Activated CD4-positive, alpha-beta T cell treated with anti-CD3 and anti-CD28 coated beads, Interleukin-2, amount 10 ng/mL, durations not matched to agents 7 days and 5 days (primary cell): ENCODE measurements around the gene DENND1A. TPM values are rescaled to one million over a fixed set of nuclear protein-coding genes. Genes with fewer than 3 reads are reported as not detected.

Experiments
- CTCF ChIA-PET: fragments of 350-600 bp; sonication (Branson Sonifier 250); formaldehyde crosslinking; loops from one replicate; lab custom pipeline; 2021; ENCODE audit warnings: antibody characterized with exemption; lab: Charles Lee
- POLR2A ChIA-PET: fragments of 350-600 bp; sonication (Branson Sonifier 250); formaldehyde crosslinking; loops from one replicate; lab custom pipeline; 2021; ENCODE audit warnings: antibody characterized with exemption; lab: Charles Lee
- DNase-seq: peaks from one replicate; pipeline ENCODE4 v3.0.0-alpha.2; 2020
- H3K27ac Mint-ChIP-seq: one replicate; pipeline ENCODE4 v1.8.0; 2021; ENCODE audit warnings: mild to moderate bottlenecking, moderate library complexity, mixed read lengths
- H3K27me3 Mint-ChIP-seq: one replicate; pipeline ENCODE4 v1.8.0; 2021; ENCODE audit warnings: mixed read lengths
- H3K36me3 Mint-ChIP-seq: one replicate; pipeline ENCODE4 v1.8.0; 2021; ENCODE audit warnings: low read depth, mixed read lengths
- H3K4me1 Mint-ChIP-seq: one replicate; pipeline ENCODE4 v1.8.0; 2021; ENCODE audit warnings: mixed read lengths
- H3K4me3 Mint-ChIP-seq: one replicate; pipeline ENCODE4 v1.8.0; 2021; ENCODE audit warnings: mild to moderate bottlenecking, moderate library complexity, mixed read lengths
- H3K9me3 Mint-ChIP-seq: one replicate; pipeline ENCODE4 v1.8.0; 2021; ENCODE audit warnings: mixed read lengths
- total RNA-seq, 2 experiments: library from RNA; stranded (reverse); gene quantifications; one replicate each; pipeline ENCODE4 v1.2.3, GENCODE V29; 2021

Gene DENND1A
- total RNA-seq, 2 experiments from 2014 or later = 15.5 to 21.2 TPM

GRCh38 chr9:123457583-123457982 lies 472.3 kb downstream of the DENND1A start:
- POLR2A ChIA-PET = no interaction called here
- H3K9me3 Mint-ChIP-seq = no peaks in the 10 kb centered on the region
- no peak overlapping the region for H3K4me3 Mint-ChIP-seq
- no peaks in the 10 kb centered on the region for H3K27me3 Mint-ChIP-seq
- CTCF ChIA-PET = no interaction called here
- no peak overlapping the region for H3K27ac Mint-ChIP-seq
- DNase-seq = no peak
- no peaks in the 10 kb centered on the region for H3K36me3 Mint-ChIP-seq
- H3K4me1 Mint-ChIP-seq = no peaks in the 10 kb centered on the region

GRCh38 chr9:123456011-123456410 lies 473.9 kb downstream of the DENND1A start:
- Mint-ChIP-seq H3K4me3 (no peak overlapping the region), H3K4me1 (no peaks in the 10 kb centered on the region), H3K36me3 (no peaks in the 10 kb centered on the region), H3K27me3 (no peaks in the 10 kb centered on the region), H3K27ac (no peak overlapping the region), H3K9me3 (no peaks in the 10 kb centered on the region)
- POLR2A ChIA-PET = no interaction called here
- CTCF ChIA-PET = no interaction called here
- no peak for DNase-seq

- H3K4me1 Mint-ChIP-seq = no peaks in the 10 kb centered on the region
- DNase-seq = no peak
- no peak overlapping the region for H3K27ac Mint-ChIP-seq
- H3K27me3 Mint-ChIP-seq = no peaks in the 10 kb centered on the region
- ChIA-PET POLR2A (no interaction called here), CTCF (no interaction called here)
- no peaks in the 10 kb centered on the region for H3K9me3 Mint-ChIP-seq
- H3K36me3 Mint-ChIP-seq = no peaks in the 10 kb centered on the region
- no peak overlapping the region for H3K4me3 Mint-ChIP-seq
Observed at GRCh38 chr9:123455187-123455586, 474.7 kb downstream of the DENND1A start.

GRCh38 chr9:123454361-123454760 lies 475.6 kb downstream of the DENND1A start:
- no peaks in the 10 kb centered on the region for H3K9me3 Mint-ChIP-seq
- no peaks in the 10 kb centered on the region for H3K27me3 Mint-ChIP-seq
- H3K4me1 Mint-ChIP-seq = no peaks in the 10 kb centered on the region
- no peak for DNase-seq
- H3K4me3 Mint-ChIP-seq = no peak overlapping the region
- ChIA-PET CTCF (interaction anchor here (0.7 kb wide), 1 partner anchor 387 kb away, joined by 3 read pairs; no protein-coding TSS in a partner anchor), POLR2A (no interaction called here)
- no peaks in the 10 kb centered on the region for H3K36me3 Mint-ChIP-seq
- H3K27ac Mint-ChIP-seq = no peak overlapping the region

- POLR2A ChIA-PET = no interaction called here
Observed at GRCh38 chr9:123453831-123454321, 476.1 kb downstream of the DENND1A start.

GRCh38 chr9:123453076-123453667 lies 476.8 kb downstream of the DENND1A start:
- Mint-ChIP-seq H3K36me3 (no peaks in the 10 kb centered on the region), H3K9me3 (no peaks in the 10 kb centered on the region), H3K4me3 (no peak overlapping the region), H3K27me3 (no peaks in the 10 kb centered on the region), H3K27ac (no peak overlapping the region), H3K4me1 (no peaks in the 10 kb centered on the region)
- no peak for DNase-seq
- ChIA-PET POLR2A (no interaction called here), CTCF (no interaction called here)

More at GRCh38 chr9:123453831-123454321, 476.1 kb downstream of the DENND1A start:
- no peaks in the 10 kb centered on the region for H3K4me1 Mint-ChIP-seq
- no peak for DNase-seq
- CTCF ChIA-PET = interaction anchor here (0.7 kb wide), 1 partner anchor 387 kb away, joined by 3 read pairs; no protein-coding TSS in a partner anchor
- no peak overlapping the region for H3K27ac Mint-ChIP-seq
- no peaks in the 10 kb centered on the region for H3K36me3 Mint-ChIP-seq
- no peaks in the 10 kb centered on the region for H3K9me3 Mint-ChIP-seq
- no peak overlapping the region for H3K4me3 Mint-ChIP-seq
- H3K27me3 Mint-ChIP-seq = no peaks in the 10 kb centered on the region

- ChIA-PET POLR2A (no interaction called here), CTCF (no interaction called here)
- Mint-ChIP-seq H3K4me1 (no peaks in the 10 kb centered on the region), H3K4me3 (no peak overlapping the region), H3K36me3 (no peaks in the 10 kb centered on the region), H3K27ac (no peak overlapping the region), H3K9me3 (no peaks in the 10 kb centered on the region), H3K27me3 (no peaks in the 10 kb centered on the region)
- DNase-seq = no peak
Observed at GRCh38 chr9:123450996-123451395, 478.9 kb downstream of the DENND1A start.

- no peak overlapping the region for H3K27ac Mint-ChIP-seq
- H3K4me1 Mint-ChIP-seq = no peaks in the 10 kb centered on the region
- H3K9me3 Mint-ChIP-seq = no peaks in the 10 kb centered on the region
- no peak overlapping the region for H3K4me3 Mint-ChIP-seq
- H3K27me3 Mint-ChIP-seq = no peaks in the 10 kb centered on the region
- POLR2A ChIA-PET = no interaction called here
- no peaks in the 10 kb centered on the region for H3K36me3 Mint-ChIP-seq
- CTCF ChIA-PET = no interaction called here
- no peak for DNase-seq
Observed at GRCh38 chr9:123450098-123450770, 479.7 kb downstream of the DENND1A start.

- no peak overlapping the region for H3K4me3 Mint-ChIP-seq
- H3K4me1 Mint-ChIP-seq = no peaks in the 10 kb centered on the region
- no peaks in the 10 kb centered on the region for H3K9me3 Mint-ChIP-seq
- ChIA-PET CTCF (interaction anchor here (0.8 kb wide), 2 partner anchors 12 to 41 kb away, joined by 3 to 5 read pairs; no protein-coding TSS in a partner anchor), POLR2A (no interaction called here)
- no peak for DNase-seq
- H3K27ac Mint-ChIP-seq = no peak overlapping the region
- no peaks in the 10 kb centered on the region for H3K36me3 Mint-ChIP-seq
- H3K27me3 Mint-ChIP-seq = no peaks in the 10 kb centered on the region
Observed at GRCh38 chr9:123447934-123448646, 481.8 kb downstream of the DENND1A start.

GRCh38 chr9:123445981-123446610 lies 483.8 kb downstream of the DENND1A start:
- Mint-ChIP-seq H3K9me3 (no peaks in the 10 kb centered on the region), H3K27me3 (no peaks in the 10 kb centered on the region), H3K4me3 (no peak overlapping the region), H3K36me3 (no peaks in the 10 kb centered on the region), H3K27ac (no peak overlapping the region), H3K4me1 (no peaks in the 10 kb centered on the region)
- no peak for DNase-seq
- ChIA-PET POLR2A (no interaction called here), CTCF (no interaction called here)

- Mint-ChIP-seq H3K4me3 (no peak overlapping the region), H3K27me3 (no peaks in the 10 kb centered on the region), H3K9me3 (no peaks in the 10 kb centered on the region), H3K36me3 (no peaks in the 10 kb centered on the region), H3K27ac (no peak overlapping the region), H3K4me1 (no peaks in the 10 kb centered on the region)
- CTCF ChIA-PET = no interaction called here
- POLR2A ChIA-PET = no interaction called here
- no peak for DNase-seq
Observed at GRCh38 chr9:123445116-123445515, 484.8 kb downstream of the DENND1A start.

GRCh38 chr9:123441769-123442168 lies 488.2 kb downstream of the DENND1A start:
- Mint-ChIP-seq H3K27me3 (no peaks in the 10 kb centered on the region), H3K4me3 (no peak overlapping the region), H3K27ac (no peak overlapping the region), H3K9me3 (no peaks in the 10 kb centered on the region), H3K36me3 (no peaks in the 10 kb centered on the region), H3K4me1 (no peaks in the 10 kb centered on the region)
- no peak for DNase-seq
- ChIA-PET CTCF (interaction anchor here (0.7 kb wide), 1 partner anchor 9 kb away, joined by 3 read pairs; no protein-coding TSS in a partner anchor), POLR2A (no interaction called here)

GRCh38 chr9:123440256-123440655 lies 489.7 kb downstream of the DENND1A start:
- Mint-ChIP-seq H3K27ac (no peak overlapping the region), H3K27me3 (no peaks in the 10 kb centered on the region), H3K36me3 (no peaks in the 10 kb centered on the region), H3K4me1 (no peaks in the 10 kb centered on the region), H3K4me3 (no peak overlapping the region), H3K9me3 (no peaks in the 10 kb centered on the region)
- ChIA-PET POLR2A (no interaction called here), CTCF (no interaction called here)
- DNase-seq = no peak
